ENCODE measurements around the gene CBLIF.

Gene CBLIF

DNA sequence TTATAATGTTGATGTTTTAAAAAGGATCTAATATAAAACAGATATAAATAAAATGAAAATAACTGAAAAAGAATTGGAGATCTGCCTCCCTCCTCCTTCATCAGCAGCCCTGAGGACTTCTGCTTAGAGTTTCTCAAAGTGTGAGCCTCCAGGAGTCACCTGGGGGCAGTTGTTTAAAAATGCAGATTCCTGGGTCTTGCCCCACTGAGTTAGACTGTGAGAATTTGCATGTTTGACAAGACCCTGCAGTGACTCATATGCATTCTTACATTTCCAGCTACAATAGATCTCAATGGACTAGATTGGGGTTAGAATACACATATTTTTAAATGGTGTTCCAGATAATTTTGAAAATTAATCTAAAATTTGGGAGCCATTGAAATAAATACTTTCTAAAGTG, 32.5 kb upstream of the CBLIF start:
- TF ChIP-seq GABPA (IDR thresholded peaks at IDR 0.05; ENCODE audit: low read depth) (no peak), SPI1 (IDR thresholded peaks at IDR 0.05; ENCODE audit: borderline replicate concordance, low read depth) (no peak), POLR2AphosphoS5 (IDR thresholded peaks at IDR 0.05; ENCODE audit: low read depth) (no peak), REST (IDR thresholded peaks at IDR 0.05; ENCODE audit: insufficient replicate concordance, low read depth) (no peak)
- TF ChIP-seq, protein P1, sequence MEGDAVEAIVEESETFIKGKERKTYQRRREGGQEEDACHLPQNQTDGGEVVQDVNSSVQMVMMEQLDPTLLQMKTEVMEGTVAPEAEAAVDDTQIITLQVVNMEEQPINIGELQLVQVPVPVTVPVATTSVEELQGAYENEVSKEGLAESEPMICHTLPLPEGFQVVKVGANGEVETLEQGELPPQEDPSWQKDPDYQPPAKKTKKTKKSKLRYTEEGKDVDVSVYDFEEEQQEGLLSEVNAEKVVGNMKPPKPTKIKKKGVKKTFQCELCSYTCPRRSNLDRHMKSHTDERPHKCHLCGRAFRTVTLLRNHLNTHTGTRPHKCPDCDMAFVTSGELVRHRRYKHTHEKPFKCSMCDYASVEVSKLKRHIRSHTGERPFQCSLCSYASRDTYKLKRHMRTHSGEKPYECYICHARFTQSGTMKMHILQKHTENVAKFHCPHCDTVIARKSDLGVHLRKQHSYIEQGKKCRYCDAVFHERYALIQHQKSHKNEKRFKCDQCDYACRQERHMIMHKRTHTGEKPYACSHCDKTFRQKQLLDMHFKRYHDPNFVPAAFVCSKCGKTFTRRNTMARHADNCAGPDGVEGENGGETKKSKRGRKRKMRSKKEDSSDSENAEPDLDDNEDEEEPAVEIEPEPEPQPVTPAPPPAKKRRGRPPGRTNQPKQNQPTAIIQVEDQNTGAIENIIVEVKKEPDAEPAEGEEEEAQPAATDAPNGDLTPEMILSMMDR (IDR thresholded peaks at IDR 0.05; ENCODE audit: insufficient read depth, low read length), result no peak
- no peak for DNase-seq (ENCODE audit: low read depth in 1 of 2, low spot score in 1 of 2)
- H3K4me3 ChIP-seq (replicated peaks; ENCODE audit: insufficient read depth, low read length), result no peak overlapping the region
- no peak overlapping the region for H3K27ac ChIP-seq (replicated peaks)
- no peaks in the 10 kb centered on the region for H3K27me3 ChIP-seq (ENCODE audit: insufficient read depth, poor library complexity, severe bottlenecking)

GRCh38 chr11:59877325-59877724, 32.0 kb upstream of the CBLIF start:
- Histone ChIP-seq H3K27me3 (ENCODE audit: insufficient read depth, poor library complexity, severe bottlenecking) (no peaks in the 10 kb centered on the region), H3K4me3 (replicated peaks; ENCODE audit: insufficient read depth, low read length) (no peak overlapping the region), H3K27ac (replicated peaks) (no peak overlapping the region)
- no peak for DNase-seq (ENCODE audit: low read depth in 1 of 2, low spot score in 1 of 2)
- no peak for TF ChIP-seq REST (IDR thresholded peaks at IDR 0.05; ENCODE audit: insufficient replicate concordance, low read depth)
- no peak for TF ChIP-seq GABPA (IDR thresholded peaks at IDR 0.05; ENCODE audit: low read depth)
- no peak for TF ChIP-seq POLR2AphosphoS5 (IDR thresholded peaks at IDR 0.05; ENCODE audit: low read depth)
- TF ChIP-seq, protein P1 (IDR thresholded peaks at IDR 0.05; ENCODE audit: insufficient read depth, low read length), result no peak
- TF ChIP-seq SPI1 (IDR thresholded peaks at IDR 0.05; ENCODE audit: borderline replicate concordance, low read depth), result no peak

- Histone ChIP-seq H3K4me3 (replicated peaks; ENCODE audit: insufficient read depth, low read length) (no peak overlapping the region), H3K27ac (replicated peaks) (no peak overlapping the region), H3K27me3 (ENCODE audit: insufficient read depth, poor library complexity, severe bottlenecking) (no peaks in the 10 kb centered on the region)
- no peak for DNase-seq (ENCODE audit: low read depth in 1 of 2, low spot score in 1 of 2)
- no peak for TF ChIP-seq POLR2AphosphoS5 (IDR thresholded peaks at IDR 0.05; ENCODE audit: low read depth)
- TF ChIP-seq GABPA (IDR thresholded peaks at IDR 0.05; ENCODE audit: low read depth), result no peak
- no peak for TF ChIP-seq SPI1 (IDR thresholded peaks at IDR 0.05; ENCODE audit: borderline replicate concordance, low read depth)
- TF ChIP-seq REST (IDR thresholded peaks at IDR 0.05; ENCODE audit: insufficient replicate concordance, low read depth), result no peak
- TF ChIP-seq, protein P1 (IDR thresholded peaks at IDR 0.05; ENCODE audit: insufficient read depth, low read length), result no peak
These were observed 30.7 kb upstream of the CBLIF start for GRCh38 chr11:59875856-59876519.

All from HL-60 (cell line).